Hematopoietic multipotent progenitor cell (in vitro differentiated cells): Measurements from ENCODE around the gene BASP1. TPM values are rescaled to one million over a fixed set of nuclear protein-coding genes. Genes with fewer than 3 reads are reported as not detected.
A peak's percentile ranks its signal among the peaks of the same experiment; 100 is the strongest.
"Not testable (repeated sequence)": the region's sequence is repeated elsewhere in the genome, so short reads cannot be mapped to it uniquely, and the experiment has no call there.

Experiments used
- DNase-seq, 3 donors: peaks; one replicate each; pipeline ENCODE4 v3.0.0-alpha.2; 2011 to 2015; ENCODE audit warnings: low read depth in 2 of 3, low spot score in 2 of 3
- total RNA-seq: library from RNA; depleted of rRNA; stranded (reverse); fragments of >200 nt; gene quantifications from one replicate; pipeline ENCODE4 v1.2.3, GENCODE V29; 2012

BASP1 gene
- total RNA-seq, 1 donor, result 7.8 TPM

GRCh38 chr5:17190799-17191391 is 26.5 kb upstream of the BASP1 start:
- peak in 2 of 3 donors; percentile 7 to 51 for DNase-seq

GRCh38 chr5:17191574-17191973 is 25.9 kb upstream of the BASP1 start:
- DNase-seq, result not testable (repeated sequence)

GRCh38 chr5:17192191-17192590 is 25.2 kb upstream of the BASP1 start:
- DNase-seq, result no peak

- no peak for DNase-seq
These were observed 21.4 kb upstream of the BASP1 start for GRCh38 chr5:17196024-17196423.

- no peak for DNase-seq
These were observed 20.7 kb upstream of the BASP1 start for GRCh38 chr5:17196697-17197096.

- peak in 2 of 3 donors; percentile 45 to 82 for DNase-seq
These were observed 13.9 kb upstream of the BASP1 start for GRCh38 chr5:17203329-17204132.

GRCh38 chr5:17204133-17204489 is 13.3 kb upstream of the BASP1 start:
- DNase-seq, result no peak

- no peak for DNase-seq
These were observed 11.4 kb upstream of the BASP1 start for GRCh38 chr5:17206021-17206420.

- no peak for DNase-seq
These were observed 5.2 kb upstream of the BASP1 start for GRCh38 chr5:17212191-17212590.

- DNase-seq, result no peak
These were observed 4.4 kb upstream of the BASP1 start for GRCh38 chr5:17212996-17213395.

GRCh38 chr5:17213938-17214337 is 3.5 kb upstream of the BASP1 start:
- no peak for DNase-seq

- DNase-seq, result no peak
These were observed 2.5 kb upstream of the BASP1 start for GRCh38 chr5:17214893-17215292.

GRCh38 chr5:17215361-17215760 is 2.1 kb upstream of the BASP1 start:
- DNase-seq, result no peak

GRCh38 chr5:17216176-17216973 is 1.1 kb upstream of the BASP1 start:
- DNase-seq, result peak; percentile 9 to 92 (median 79)

- peak in 1 of 3 donors; percentile 45 for DNase-seq
These were observed 398 bp upstream of the BASP1 start for GRCh38 chr5:17216974-17217492.

- DNase-seq, result peak in 2 of 3 donors; percentile 52 to 64
These were observed 1.0 kb downstream of the BASP1 start for GRCh38 chr5:17218353-17219005.

GRCh38 chr5:17219006-17219422 is 1.6 kb downstream of the BASP1 start:
- DNase-seq, result peak in 2 of 3 donors; percentile 13 to 33

GRCh38 chr5:17219469-17219868 is 2.0 kb downstream of the BASP1 start:
- DNase-seq, result no peak

GRCh38 chr5:17219992-17220391 is 2.6 kb downstream of the BASP1 start:
- no peak for DNase-seq

GRCh38 chr5:17220469-17220868 is 3.0 kb downstream of the BASP1 start:
- no peak for DNase-seq
